HG03280 (cell line): ENCODE results near the gene MYCBP2.

Experiments
- ATAC-seq: cut with Tn5 transposase; IDR thresholded peaks from one replicate; pipeline ENCODE4 v1.9.1; 2021; ENCODE audit warnings: mild to moderate bottlenecking, moderate library complexity; ENCODE audit not compliant: unreplicated experiment

MYCBP2 gene

DNA sequence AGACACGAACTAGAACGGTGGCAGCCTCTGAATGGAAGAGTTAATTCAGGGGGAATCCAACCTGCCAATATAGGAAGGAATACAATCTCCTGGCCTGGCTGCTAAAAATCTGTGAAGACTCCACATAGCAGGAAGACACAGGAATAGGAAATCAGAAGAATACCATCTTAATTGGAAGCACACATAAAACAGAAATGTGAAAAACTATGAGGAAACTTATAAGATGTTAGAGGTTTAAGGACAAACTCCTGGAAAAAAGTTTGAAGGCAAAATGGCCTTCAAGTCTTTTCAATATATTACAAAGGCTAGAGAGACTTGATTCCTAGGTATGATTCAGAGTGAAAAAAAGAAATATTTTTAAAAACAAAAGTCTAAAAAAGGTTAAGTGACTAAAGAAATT lies 221.8 kb downstream of the MYCBP2 start:
- ATAC-seq = no peak

DNA sequence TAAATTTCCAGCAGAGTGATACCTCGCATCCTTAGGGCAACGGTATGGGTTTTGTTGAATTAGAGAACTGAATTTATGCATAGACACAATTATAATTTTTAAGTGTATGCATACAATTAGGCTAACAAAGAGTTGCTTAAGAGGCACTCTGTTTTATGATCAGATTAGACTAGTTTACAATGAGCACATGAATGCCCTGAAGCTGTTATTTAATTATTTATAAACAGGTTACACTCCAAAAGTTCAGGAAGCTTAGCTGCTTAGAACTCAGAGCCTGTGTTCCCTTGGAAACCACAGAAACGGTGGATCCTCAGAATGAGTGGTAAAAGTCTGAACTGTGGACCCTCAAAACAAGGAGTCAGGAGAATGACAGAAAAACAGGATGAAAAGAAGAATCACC lies 227.5 kb downstream of the MYCBP2 start:
- no peak for ATAC-seq

GRCh38 chr13:77095288-77095687 lies 231.6 kb downstream of the MYCBP2 start:
- ATAC-seq = no peak

DNA sequence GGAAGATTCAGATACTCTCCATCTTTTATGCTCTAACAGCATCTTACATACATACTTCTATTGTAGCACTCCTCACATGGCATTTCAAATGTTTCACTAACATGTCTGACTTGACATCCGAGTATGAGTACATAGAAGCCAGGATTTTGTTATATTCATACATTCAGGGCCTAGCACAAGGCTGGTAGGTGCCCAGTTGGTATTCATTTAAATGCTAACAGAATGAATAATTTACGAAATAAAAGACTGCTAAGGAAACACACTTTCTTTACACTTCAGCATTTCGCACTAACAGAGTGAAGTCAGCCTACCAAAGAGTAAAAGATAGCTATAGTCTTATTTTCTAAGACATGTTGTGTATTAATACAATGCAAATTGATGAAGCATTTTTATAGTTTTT lies 232.1 kb downstream of the MYCBP2 start:
- ATAC-seq = no peak

GRCh38 chr13:77093735-77094134 lies 233.2 kb downstream of the MYCBP2 start:
- ATAC-seq = no peak

- no peak for ATAC-seq
These were observed 242.1 kb downstream of the MYCBP2 start for GRCh38 chr13:77084755-77085154.

DNA sequence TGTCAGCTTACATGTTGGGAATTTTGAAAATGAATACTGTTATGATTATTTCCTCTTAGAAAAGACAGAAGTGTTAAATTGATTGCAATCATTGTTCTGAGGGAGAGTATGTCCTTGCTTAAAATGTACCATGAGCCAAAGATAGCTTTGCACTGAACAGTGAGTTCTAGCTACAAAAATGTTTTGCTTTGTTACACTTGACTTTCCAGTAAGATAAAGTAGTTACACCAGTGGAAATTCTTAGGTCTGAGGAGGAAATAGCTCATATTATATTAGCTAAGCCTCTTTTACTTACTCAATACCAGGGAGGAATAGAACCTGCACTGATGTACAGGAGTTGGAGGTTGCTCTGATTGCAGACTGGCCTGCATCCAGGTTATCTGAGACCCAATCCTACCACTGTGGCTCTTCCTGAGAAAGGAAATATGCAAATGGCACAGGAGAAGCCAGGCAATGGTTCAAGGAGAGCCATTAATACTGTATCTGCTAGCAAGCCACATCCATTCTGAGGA lies 246.9 kb downstream of the MYCBP2 start:
- ATAC-seq = no peak

DNA sequence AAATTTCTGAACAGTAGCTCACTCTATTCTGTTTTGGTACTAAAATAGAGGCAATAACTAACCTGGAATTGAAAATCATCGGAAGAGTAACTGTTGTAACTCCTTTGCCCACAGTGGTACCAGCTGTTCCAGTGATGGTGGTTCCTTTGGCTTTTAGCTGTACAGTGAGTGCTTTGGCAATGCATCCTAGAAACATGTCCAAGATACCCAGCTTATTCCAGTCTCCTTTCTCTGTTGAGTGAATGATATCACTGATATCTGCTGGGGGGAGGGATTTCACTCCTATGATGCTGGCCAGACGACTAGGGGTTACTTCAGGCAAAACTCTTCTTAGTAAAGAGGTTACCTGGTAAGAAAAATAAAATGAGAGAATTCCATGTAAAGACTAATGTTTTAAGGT lies 259.4 kb downstream of the MYCBP2 start:
- ATAC-seq = no peak

GRCh38 chr13:77065461-77066147 lies 261.3 kb downstream of the MYCBP2 start:
- no peak for ATAC-seq

DNA sequence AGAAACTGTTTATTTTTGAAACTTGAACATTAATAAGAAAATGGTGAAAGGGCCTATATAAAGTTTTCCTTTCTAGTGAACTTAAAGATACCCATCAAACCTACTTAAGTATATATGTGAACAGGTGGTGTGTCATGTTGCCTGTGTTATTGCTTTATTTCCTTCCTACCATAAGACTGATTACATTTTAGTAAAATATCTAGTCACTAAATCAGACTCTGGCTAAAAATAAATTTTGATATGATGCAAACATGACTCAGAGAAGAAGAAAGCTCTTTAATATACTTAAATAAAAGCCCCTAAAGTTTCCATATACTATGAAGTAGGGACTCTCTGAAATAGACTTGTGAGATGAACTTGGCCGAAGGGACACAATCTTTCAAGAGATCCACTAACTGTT lies 264.8 kb downstream of the MYCBP2 start:
- ATAC-seq = no peak

GRCh38 chr13:77061362-77061761 lies 265.5 kb downstream of the MYCBP2 start:
- no peak for ATAC-seq

DNA sequence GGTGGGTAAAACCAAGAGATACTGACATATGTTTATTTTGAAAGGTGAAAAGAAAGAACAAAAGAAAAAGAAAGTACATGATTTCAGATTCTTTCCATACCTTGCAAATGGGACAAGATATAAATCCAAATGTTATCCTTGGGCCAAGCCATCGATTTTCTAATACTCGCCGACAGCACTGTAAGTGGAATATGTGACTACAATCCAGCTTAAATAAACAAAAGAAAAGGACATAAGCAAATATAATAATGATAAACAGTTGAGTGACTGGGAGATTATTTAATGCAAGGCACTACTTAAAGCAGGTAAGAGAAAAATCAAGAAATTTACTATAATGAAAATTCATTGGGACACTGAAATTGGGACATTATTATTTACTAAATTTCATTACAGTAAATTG lies 270.0 kb downstream of the MYCBP2 start:
- ATAC-seq = no peak

- no peak for ATAC-seq
These were observed 270.5 kb downstream of the MYCBP2 start for GRCh38 chr13:77056382-77056781.

DNA sequence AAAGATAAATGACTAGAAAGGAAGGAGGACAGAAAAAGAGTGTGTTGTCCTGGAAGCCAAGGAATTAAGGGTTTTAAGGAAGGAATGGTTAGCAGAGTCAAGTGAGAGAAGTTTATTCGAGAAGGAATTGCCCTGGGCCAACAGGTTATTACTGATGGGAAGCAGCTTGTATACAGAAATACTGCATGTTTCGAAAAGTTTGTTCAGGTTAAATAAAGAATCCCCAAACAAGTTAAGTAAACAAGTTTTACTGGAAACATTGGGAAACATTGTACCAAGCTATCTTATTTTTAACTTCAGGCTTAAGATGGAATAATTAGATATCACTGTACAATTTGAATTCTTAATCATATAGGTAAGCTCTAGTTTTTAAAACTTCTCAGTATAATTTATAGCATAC lies 271.7 kb downstream of the MYCBP2 start:
- ATAC-seq = no peak

- ATAC-seq = no peak
These were observed 273.7 kb downstream of the MYCBP2 start for GRCh38 chr13:77053192-77053591.

DNA sequence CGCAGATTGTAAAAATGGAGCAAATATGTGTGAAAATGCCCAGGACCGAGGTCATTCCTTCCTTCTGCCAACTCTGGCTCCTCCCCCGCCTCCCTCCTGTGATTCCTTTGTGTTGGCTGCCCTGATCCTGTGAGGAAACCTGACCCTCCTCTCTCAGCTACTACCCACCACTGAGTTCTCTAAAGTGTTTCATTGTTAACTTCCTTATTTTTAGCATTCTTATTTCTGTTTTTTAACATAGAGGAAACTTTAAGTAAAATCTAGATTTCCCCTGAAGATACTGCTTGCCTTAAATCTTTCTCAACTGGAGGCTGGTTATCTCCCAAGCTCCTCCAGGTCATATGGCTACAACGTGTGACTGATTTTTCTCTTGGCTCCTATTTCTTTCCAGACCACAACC lies 278.2 kb downstream of the MYCBP2 start:
- ATAC-seq = no peak

DNA sequence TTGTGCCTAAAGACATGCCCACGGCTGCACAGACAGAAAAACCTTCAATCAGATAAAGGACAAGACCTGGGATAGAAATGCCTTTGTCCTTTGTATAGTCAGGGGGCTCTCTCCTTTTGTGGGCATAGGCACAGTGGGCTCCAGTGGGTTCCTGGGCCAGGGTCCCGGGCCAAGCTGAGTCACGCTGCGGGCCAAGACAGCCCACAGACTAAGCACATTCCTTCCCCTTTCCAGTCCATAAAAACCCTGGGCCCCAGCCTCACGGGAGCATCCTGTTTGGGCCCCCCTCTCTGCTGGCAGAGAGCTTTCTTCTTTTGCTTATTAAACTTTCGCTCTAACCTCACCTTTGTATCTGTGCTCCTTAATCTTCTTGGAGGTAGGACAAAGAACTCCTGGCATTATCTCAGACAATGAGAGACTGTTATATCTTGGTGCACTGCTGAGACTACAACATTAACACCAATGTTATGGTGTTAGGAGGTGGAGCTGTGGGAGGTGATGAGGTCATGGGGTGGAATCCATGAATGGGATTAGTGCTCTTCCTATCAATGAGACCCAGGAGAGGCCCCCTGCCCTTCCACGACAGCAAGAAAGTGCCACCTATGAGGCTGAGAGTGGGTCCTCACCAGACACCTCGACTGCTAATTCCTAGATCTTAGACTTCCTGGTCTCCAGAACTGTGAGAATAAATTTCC lies 279.1 kb downstream of the MYCBP2 start:
- ATAC-seq = no peak

GRCh38 chr13:77042566-77043177 lies 284.2 kb downstream of the MYCBP2 start:
- no peak for ATAC-seq

DNA sequence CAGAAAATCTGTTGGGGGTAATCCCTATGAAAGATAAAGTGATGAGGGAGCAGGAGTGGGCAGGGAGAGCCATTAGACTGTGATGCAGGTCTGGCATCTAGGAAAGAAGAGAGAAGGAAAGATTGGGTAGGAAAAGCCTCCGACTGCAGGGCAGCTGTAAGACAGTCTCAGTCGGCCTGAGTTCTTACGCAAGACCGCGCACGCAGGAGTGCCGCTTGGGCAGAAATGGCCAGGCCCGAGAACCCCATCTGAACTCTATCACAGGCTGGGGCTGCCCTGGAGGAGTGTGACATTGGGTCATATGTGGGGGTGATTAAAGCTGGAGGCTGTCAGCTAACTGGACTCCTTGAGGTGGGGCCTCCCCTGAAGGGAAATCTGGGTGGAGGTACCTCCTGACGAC lies 286.1 kb downstream of the MYCBP2 start:
- ATAC-seq = no peak

DNA sequence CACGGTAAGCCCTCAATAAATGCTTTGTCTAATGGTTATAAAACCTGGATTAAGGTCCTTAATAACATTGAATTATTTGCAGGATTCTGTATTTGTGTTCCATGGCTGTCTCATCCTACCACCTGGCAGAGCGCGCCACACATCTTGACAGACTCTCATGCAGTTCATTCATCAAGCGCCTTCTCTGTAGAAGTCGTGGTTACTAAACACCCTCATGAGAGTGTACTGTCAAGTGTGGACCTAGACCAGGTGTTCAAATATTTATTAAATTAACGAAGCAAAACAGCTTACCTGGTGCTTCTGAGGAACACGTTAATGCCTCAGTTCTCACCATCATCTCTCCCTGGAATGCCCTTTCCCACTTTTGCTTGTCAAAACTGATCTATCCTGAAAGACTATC lies 286.8 kb downstream of the MYCBP2 start:
- no peak for ATAC-seq

- ATAC-seq = no peak
These were observed 287.9 kb downstream of the MYCBP2 start for GRCh38 chr13:77038907-77039480.

- ATAC-seq = no peak
These were observed 290.6 kb downstream of the MYCBP2 start for GRCh38 chr13:77036279-77036678.
